Posterior vena cava (tissue), 2 donors: ENCODE measurements around the gene AARS2. TPM values are rescaled to one million over a fixed set of nuclear protein-coding genes. Genes with fewer than 3 reads are reported as not detected.
A peak's percentile ranks its signal among the peaks of the same experiment; 100 is the strongest.

Experiments used
- DNase-seq: peaks from one replicate; pipeline ENCODE4 v3.0.0-alpha.2; 2020; ENCODE audit warnings: low spot score
- intact Hi-C, 2 donors: fragments of 100-400 bp; cut with DNase I; formaldehyde crosslinking; loops; one replicate each; pipeline versions ENCODE4 v1.14.1 to v1.14.2; 2022 to 2023
- total RNA-seq, 2 donors: library from RNA; stranded (reverse); fragmentation: NEBNext Ultra II Directional; extraction: Animal tissue kit (Norgen Biotek cat#: 25700); gene quantifications; one replicate each; pipeline ENCODE4 v1.2.1, GENCODE V29; 2021
- donor health status: DM: yes; HTN: yes; CAD: no.
- donor health status: DM: yes; HTN: yes; CAD: no.

The AARS2 gene
- total RNA-seq, 2 donors from 2014 or later = 5.9 to 7.7 TPM

- intact Hi-C loops = no loop called here
- DNase-seq = peak; percentile 88
Measured at GRCh38 chr6:44257025-44257752, 56.0 kb downstream of the AARS2 start, which contains the start of gene SLC35B2. Gene SLC35B2 (minus strand): TSS chr6:44257528. CDS start chr6:44257410, 118 bp downstream.

- no peak for DNase-seq
- intact Hi-C loops = no loop called here
Measured at GRCh38 chr6:44256775-44257024, 56.4 kb downstream of the AARS2 start.

DNA sequence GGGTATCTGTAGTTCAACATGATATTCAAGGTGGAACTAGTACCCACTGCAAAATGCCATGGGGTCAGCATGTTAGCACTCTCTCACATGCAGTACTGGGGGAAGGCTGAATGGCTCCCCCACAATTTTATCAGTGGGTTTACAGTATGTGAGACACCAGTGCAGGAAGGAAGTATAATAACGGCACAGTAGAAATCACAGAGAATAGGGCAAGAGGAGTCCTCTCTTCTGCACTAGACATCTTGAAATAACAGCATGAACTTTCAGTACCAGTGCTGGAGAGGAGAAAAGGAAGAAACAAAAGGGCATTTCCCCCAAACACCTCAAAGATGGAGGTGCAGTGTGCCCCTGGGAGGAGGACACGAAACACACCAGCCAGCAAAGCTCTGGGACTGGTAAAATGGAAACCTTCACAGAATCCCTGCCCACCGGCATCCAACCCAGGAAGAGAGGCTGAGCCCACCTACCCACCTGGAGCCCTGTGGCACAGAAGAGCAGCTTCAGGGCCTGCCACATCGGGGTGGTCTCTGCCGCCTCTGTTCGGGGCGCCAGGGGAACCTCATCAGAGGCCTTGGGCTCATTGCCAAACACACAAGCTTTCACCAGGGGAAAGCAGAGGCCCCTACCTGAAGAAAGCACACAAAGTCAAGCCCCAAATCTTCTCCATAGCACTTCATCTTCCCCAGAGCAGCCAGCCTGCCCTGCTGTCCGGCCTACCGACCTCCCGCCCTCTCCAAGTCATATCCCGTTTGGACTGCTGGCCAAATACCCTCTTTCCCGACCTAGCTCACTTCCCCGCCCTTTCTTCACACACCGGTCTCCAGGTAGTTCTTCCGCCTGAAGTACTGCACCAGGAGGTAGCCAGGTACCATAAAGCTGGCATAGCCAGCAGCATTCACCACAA, 57.0 kb downstream of the AARS2 start:
- DNase-seq = peak; percentile 70
- intact Hi-C loops = no loop called here

- peak; percentile 77 for DNase-seq
- intact Hi-C loops = no loop called here
Measured at GRCh38 chr6:44255105-44255808, 57.9 kb downstream of the AARS2 start.

GRCh38 chr6:44254191-44255104, 58.7 kb downstream of the AARS2 start:
- DNase-seq = peak; percentile 69

DNA sequence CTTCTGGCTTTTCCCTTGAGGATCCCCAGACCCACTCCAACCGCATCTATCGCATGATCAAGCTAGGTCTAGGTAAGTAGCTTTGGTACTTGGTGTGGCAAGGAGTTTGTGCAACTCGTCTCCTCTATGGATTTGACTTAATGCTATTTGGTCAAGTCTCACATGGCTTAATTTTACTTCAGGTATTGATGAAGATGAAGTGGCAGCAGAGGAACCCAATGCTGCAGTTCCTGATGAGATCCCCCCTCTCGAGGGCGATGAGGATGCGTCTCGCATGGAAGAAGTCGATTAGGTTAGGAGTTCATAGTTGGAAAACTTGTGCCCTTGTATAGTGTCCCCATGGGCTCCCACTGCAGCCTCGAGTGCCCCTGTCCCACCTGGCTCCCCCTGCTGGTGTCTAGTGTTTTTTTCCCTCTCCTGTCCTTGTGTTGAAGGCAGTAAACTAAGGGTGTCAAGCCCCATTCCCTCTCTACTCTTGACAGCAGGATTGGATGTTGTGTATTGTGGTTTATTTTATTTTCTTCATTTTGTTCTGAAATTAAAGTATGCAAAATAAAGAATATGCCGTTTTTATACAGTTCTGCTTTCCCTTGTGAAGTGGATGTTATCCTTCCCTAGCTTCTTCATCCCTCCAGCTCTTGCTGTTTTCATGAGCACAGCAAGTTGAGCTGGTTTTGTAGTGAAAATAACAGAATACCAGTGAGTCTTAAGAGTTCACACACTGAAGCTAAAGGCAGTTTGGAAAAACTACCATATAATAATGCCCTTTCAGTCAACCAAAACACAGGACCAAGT, 59.6 kb downstream of the AARS2 start:
- intact Hi-C loops = no loop called here
- DNase-seq = peak; percentile 69

More at GRCh38 chr6:44254191-44255104, 58.7 kb downstream of the AARS2 start:
- intact Hi-C loops = no loop called here

DNA sequence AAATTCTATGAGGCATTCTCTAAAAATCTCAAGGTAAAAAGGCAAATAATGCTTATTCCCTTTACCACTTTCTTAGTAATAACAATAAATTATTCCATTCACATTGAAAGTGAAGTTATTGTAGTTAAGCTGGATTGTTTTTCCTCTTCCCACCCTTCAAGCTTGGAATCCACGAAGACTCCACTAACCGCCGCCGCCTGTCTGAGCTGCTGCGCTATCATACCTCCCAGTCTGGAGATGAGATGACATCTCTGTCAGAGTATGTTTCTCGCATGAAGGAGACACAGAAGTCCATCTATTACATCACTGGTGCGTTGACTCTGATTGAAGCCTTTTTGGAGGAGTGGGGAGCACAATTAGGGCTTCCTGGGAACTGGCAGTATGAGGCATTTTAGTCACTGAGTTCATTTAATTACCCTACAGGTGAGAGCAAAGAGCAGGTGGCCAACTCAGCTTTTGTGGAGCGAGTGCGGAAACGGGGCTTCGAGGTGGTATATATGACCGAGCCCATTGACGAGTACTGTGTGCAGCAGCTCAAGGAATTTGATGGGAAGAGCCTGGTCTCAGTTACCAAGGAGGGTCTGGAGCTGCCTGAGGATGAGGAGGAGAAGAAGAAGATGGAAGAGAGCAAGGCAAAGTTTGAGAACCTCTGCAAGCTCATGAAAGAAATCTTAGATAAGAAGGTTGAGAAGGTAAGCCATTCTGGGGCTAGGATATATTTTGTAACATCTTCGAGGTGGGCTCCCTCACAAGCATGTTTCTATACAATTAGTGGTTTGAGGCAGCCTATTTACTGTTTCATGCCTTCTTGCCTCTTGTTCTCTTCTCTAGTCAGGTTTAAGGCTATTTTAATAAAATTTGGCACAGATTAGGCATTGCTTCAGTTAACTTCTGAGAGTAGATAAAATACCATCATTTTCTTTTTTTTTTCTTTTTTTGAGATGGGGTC, 61.3 kb downstream of the AARS2 start:
- intact Hi-C loops = no loop called here
- peak; percentile 66 for DNase-seq

- DNase-seq = no peak
- intact Hi-C loops = no loop called here
Measured at GRCh38 chr6:44250718-44251123, 62.4 kb downstream of the AARS2 start.

DNA sequence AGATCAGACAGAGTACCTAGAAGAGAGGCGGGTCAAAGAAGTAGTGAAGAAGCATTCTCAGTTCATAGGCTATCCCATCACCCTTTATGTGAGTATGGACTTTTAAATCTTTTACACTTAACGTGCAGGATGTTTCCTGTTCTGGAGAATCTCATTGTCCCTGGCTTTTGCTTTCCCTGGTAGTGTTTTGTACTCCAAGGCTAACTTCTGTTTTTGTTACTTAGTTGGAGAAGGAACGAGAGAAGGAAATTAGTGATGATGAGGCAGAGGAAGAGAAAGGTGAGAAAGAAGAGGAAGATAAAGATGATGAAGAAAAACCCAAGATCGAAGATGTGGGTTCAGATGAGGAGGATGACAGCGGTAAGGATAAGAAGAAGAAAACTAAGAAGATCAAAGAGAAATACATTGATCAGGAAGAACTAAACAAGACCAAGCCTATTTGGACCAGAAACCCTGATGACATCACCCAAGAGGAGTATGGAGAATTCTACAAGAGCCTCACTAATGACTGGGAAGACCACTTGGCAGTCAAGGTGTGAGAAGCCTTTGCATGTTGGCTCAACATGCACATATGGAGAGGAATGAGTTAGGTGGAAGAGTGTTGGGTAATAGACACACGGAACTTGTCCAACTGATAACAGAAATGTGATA, 63.0 kb downstream of the AARS2 start:
- no peak for DNase-seq
- intact Hi-C loops = no loop called here

Other genes starting within 250 kb of the AARS2 start
- 10 to 100 TPM; 26.4 to 33.5 TPM for gene MRPL14, start 185.9 kb downstream of the AARS2 start, total RNA-seq
- gene TMEM63B, start 185.8 kb downstream of the AARS2 start, total RNA-seq = 10 to 100 TPM; 23.7 to 28.1 TPM
- 1 to 10 TPM in 1 of 2 donors, under 1 TPM in 1; 0.24 to 1.5 TPM for gene CAPN11, start 154.5 kb downstream of the AARS2 start, total RNA-seq
- gene MYMX, start 96.4 kb downstream of the AARS2 start, total RNA-seq = 1 to 10 TPM in 1 of 2 donors, not detected in 1; 1.5 TPM
- 10 to 100 TPM; 76.5 to 80.0 TPM for gene SLC29A1, start 89.8 kb downstream of the AARS2 start, total RNA-seq
- 100 to 1,000 TPM; 414 to 463 TPM for gene HSP90AB1, start 66.2 kb downstream of the AARS2 start, total RNA-seq
- 10 to 100 TPM; 23.1 to 28.9 TPM for gene SLC35B2, start 55.8 kb downstream of the AARS2 start, total RNA-seq
- 1 to 10 TPM; 4.5 to 6.7 TPM for gene NFKBIE, start 47.8 kb downstream of the AARS2 start, total RNA-seq
- not detected for gene TMEM151B, start 42.9 kb downstream of the AARS2 start, total RNA-seq
- not detected for gene SPATS1, start 29.3 kb upstream of the AARS2 start, total RNA-seq
- gene CDC5L, start 74.4 kb upstream of the AARS2 start, total RNA-seq = 10 to 100 TPM; 19.1 to 25.1 TPM